HCT116 (cell line): Measurements from ENCODE around the gene ADAM10. TPM values are rescaled to one million over a fixed set of nuclear protein-coding genes. Genes with fewer than 3 reads are reported as not detected.

Experiments
- ATAC-seq: fragments of 200-7000 bp; cut with Tn5 transposase; 2 replicates; pipeline ENCODE4 v1.9.1; 2020; ENCODE audit warnings: mild to moderate bottlenecking, moderate library complexity
- BruUV-seq: library from RNA; stranded (reverse); fragments of 400-500 nt; replicated peaks from 2 replicates; lab custom pipeline; 2021; lab: Mats Ljungman, UMichigan
- CTCF ChIA-PET: fragments of 300-600 bp; sonication (Branson Sonifier 250); formaldehyde crosslinking; loops from one replicate; lab custom pipeline; 2021; ENCODE audit warnings: antibody characterized with exemption; lab: Charles Lee
- POLR2A ChIA-PET: fragments of 300-600, 350-600 bp; sonication (Branson Sonifier 250); formaldehyde crosslinking; loops from one replicate; lab custom pipeline; 2021; ENCODE audit warnings: antibody characterized with exemption; lab: Charles Lee
- RAD21 ChIA-PET, 2 experiments: fragments of 300-600 bp; sonication (Branson Sonifier 250); formaldehyde crosslinking; loops; one replicate each; lab custom pipeline; 2023; ENCODE audit warnings: low total read pairs in 2 of 2; ENCODE audit not compliant: uncharacterized antibody in 2 of 2, unreplicated experiment in 2 of 2, low non-redundant PET in 1 of 2; lab: Charles Lee
- DNase-seq: peaks from one replicate; pipeline ENCODE4 v3.0.0-alpha.2; 2010; ENCODE audit warnings: low read depth, low spot score
- H2AFZ ChIP-seq: fragments of 200-600 bp; shearing (Covaris generic), sonication (generic); 2 replicates; pipeline ENCODE4 v1.6.1; 2017; ENCODE audit warnings: low read depth, mixed run types, mixed read lengths, antibody characterized with exemption, low read length; ENCODE audit not compliant: poor library complexity, severe bottlenecking
- H3K27ac ChIP-seq: 2 replicates; pipeline ENCODE4 v1.5.1; 2012; ENCODE audit warnings: low read depth, low read length
- H3K27me3 ChIP-seq: fragments of 200-600 bp; sonication (generic); 2 replicates; pipeline ENCODE4 v1.6.1; 2016; ENCODE audit warnings: mixed run types, low read length, mixed read lengths; ENCODE audit not compliant: insufficient read depth
- H3K36me3 ChIP-seq, 2 experiments: fragments of 200-500 bp in 1 of 2; fragments of 200-600 bp in 1 of 2; sonication (Bioruptor generic) in 1 of 2; sonication (generic) in 1 of 2; 2 replicates each; pipeline versions ENCODE4 v1.5.1 to v1.6.1; 2014 to 2016; ENCODE audit warnings: low read length in 2 of 2, inconsistent platforms in 1 of 2, mixed read lengths in 1 of 2, mixed run types in 1 of 2; ENCODE audit not compliant: insufficient read depth in 2 of 2, control insufficient read depth in 1 of 2
- H3K4me1 ChIP-seq, 2 experiments: fragments of 200-600 bp in 1 of 2; sonication (generic) in 1 of 2; 2 replicates each; pipeline versions ENCODE4 v1.5.1 to v1.6.1; 2012 to 2017; ENCODE audit warnings: low read length in 2 of 2, inconsistent platforms in 1 of 2, mild to moderate bottlenecking in 1 of 2, mixed read lengths in 1 of 2, mixed run types in 1 of 2, moderate library complexity in 1 of 2; ENCODE audit not compliant: insufficient read depth in 2 of 2, control insufficient read depth in 1 of 2
- H3K4me2 ChIP-seq: fragments of 200-600 bp; sonication (generic); 2 replicates; pipeline ENCODE4 v1.6.1; 2017; ENCODE audit warnings: mixed run types, low read length, mixed read lengths
- H3K4me3 ChIP-seq, 2 experiments: fragments of 200-600 bp in 1 of 2; sonication (generic) in 1 of 2; replicated peaks in 1 of 2; 2 replicates each; pipeline ENCODE4 v1.5.1; 2011 to 2016; ENCODE audit warnings: low read length in 2 of 2, control low read depth in 1 of 2, low read depth in 1 of 2, mild to moderate bottlenecking in 1 of 2, mixed read lengths in 1 of 2, mixed run types in 1 of 2
- H3K79me2 ChIP-seq: fragments of 200-600 bp; sonication (generic); 2 replicates; pipeline ENCODE4 v1.6.1; 2017; ENCODE audit warnings: mild to moderate bottlenecking, mixed run types, low read length, moderate library complexity, mixed read lengths; ENCODE audit not compliant: insufficient read depth
- H3K9ac ChIP-seq: fragments of 200-600 bp; sonication (generic); 2 replicates; pipeline ENCODE4 v1.6.1; 2016; ENCODE audit warnings: low read length, mixed read lengths
- H3K9me2 ChIP-seq: fragments of 200-600 bp; sonication (generic), shearing (Covaris generic); 2 replicates; pipeline ENCODE4 v1.6.1; 2017; ENCODE audit warnings: mixed run types, mild to moderate bottlenecking, moderate library complexity; ENCODE audit not compliant: insufficient read depth
- H3K9me3 ChIP-seq, 2 experiments: fragments of 200-500 bp in 1 of 2; fragments of 200-600 bp in 1 of 2; sonication (Bioruptor generic) in 1 of 2; sonication (generic) in 1 of 2; 2 replicates each; pipeline ENCODE4 v1.6.1; 2014 to 2017; ENCODE audit warnings: low read length in 2 of 2, mixed read lengths in 2 of 2, inconsistent platforms in 1 of 2, low read depth in 1 of 2, mild to moderate bottlenecking in 1 of 2, mixed run types in 1 of 2, moderate library complexity in 1 of 2; ENCODE audit not compliant: control insufficient read depth in 1 of 2, insufficient read depth in 1 of 2
- H4K20me1 ChIP-seq: fragments of 200-600 bp; sonication (generic), shearing (Covaris generic); 2 replicates; pipeline ENCODE4 v1.6.1; 2017; ENCODE audit warnings: mixed run types, mild to moderate bottlenecking, moderate library complexity; ENCODE audit not compliant: insufficient read depth
- CBX3 ChIP-seq: IDR thresholded peaks from 2 replicates; pipeline ENCODE4 v1.6.1; 2012; ENCODE audit warnings: low read depth
- ELF1 ChIP-seq: IDR thresholded peaks from 2 replicates; pipeline ENCODE4 v1.6.1; 2012; ENCODE audit warnings: low read depth, borderline replicate concordance
- EZH2 ChIP-seq: fragments of 200-600 bp; sonication (generic); IDR thresholded peaks from 2 replicates; pipeline ENCODE4 v1.6.1; 2017; ENCODE audit warnings: antibody characterized with exemption, mixed run types
- FOSL1 ChIP-seq: IDR thresholded peaks from 2 replicates; pipeline ENCODE4 v1.6.1; 2012; ENCODE audit warnings: low read depth
- JUND ChIP-seq: IDR thresholded peaks from 2 replicates; pipeline ENCODE4 v1.6.1; 2012
- POLR2AphosphoS5 ChIP-seq: IDR thresholded peaks from 2 replicates; pipeline ENCODE4 v1.6.1; 2011; ENCODE audit warnings: mild to moderate bottlenecking, low read depth, low read length, moderate library complexity
- RAD21 ChIP-seq: IDR thresholded peaks from 2 replicates; pipeline ENCODE4 v1.6.1; 2012; ENCODE audit warnings: low read depth, mild to moderate bottlenecking
- SRF ChIP-seq: IDR thresholded peaks from 2 replicates; pipeline ENCODE4 v1.6.1; 2012; ENCODE audit warnings: low read depth
- TCF7L2 ChIP-seq: IDR thresholded peaks from 2 replicates; pipeline ENCODE4 v1.7.0; 2011; ENCODE audit warnings: borderline replicate concordance, inconsistent platforms; ENCODE audit not compliant: insufficient read depth, insufficient read length; ENCODE audit errors: extremely low read depth
- YY1 ChIP-seq: IDR thresholded peaks from 2 replicates; pipeline ENCODE4 v1.6.1; 2011; ENCODE audit warnings: low read length, low read depth, moderate library complexity, mild to moderate bottlenecking; ENCODE audit not compliant: insufficient replicate concordance; ENCODE audit errors: extremely low read depth
- ZFX ChIP-seq: fragments of 450-650 bp; IDR thresholded peaks from 2 replicates; pipeline ENCODE4 v1.6.1; 2017
- intact Hi-C: fragments of 100-400 bp; cut with micrococcal nuclease; formaldehyde crosslinking; loops from 2 replicates; pipeline ENCODE4 v1.10.0; 2022
- total RNA-seq: library from RNA; stranded (reverse); gene quantifications from one replicate; pipeline ENCODE4 v1.2.1, GENCODE V29; 2021; ENCODE audit not compliant: unreplicated experiment
- TF ChIP-seq, protein P1 (sequence below): IDR thresholded peaks from 2 replicates; pipeline ENCODE4 v1.6.1; 2012; ENCODE audit warnings: low read depth
- TF ChIP-seq, protein P2 (sequence below), 3 experiments: fragments of 200-600 bp in 1 of 3; sonication (generic) in 1 of 3; IDR thresholded peaks in 2 of 3; conservative IDR thresholded peaks in 1 of 3; 2 replicates each; pipeline ENCODE4 v1.5.1; 2012 to 2017; ENCODE audit warnings: low read depth in 2 of 3, low read length in 2 of 3, antibody characterized with exemption in 1 of 3, borderline replicate concordance in 1 of 3, control low read depth in 1 of 3, mild to moderate bottlenecking in 1 of 3, mixed read lengths in 1 of 3, mixed run types in 1 of 3, moderate library complexity in 1 of 3; ENCODE audit not compliant: insufficient read depth in 1 of 3
- TF ChIP-seq, protein P3 (sequence below): IDR thresholded peaks from 2 replicates; pipeline ENCODE4 v1.6.1; 2012
- TF ChIP-seq, protein P4 (sequence below): IDR thresholded peaks from 2 replicates; pipeline ENCODE4 v1.6.1; 2012
- TF ChIP-seq, protein P5 (sequence below): IDR thresholded peaks from 2 replicates; pipeline ENCODE4 v1.6.1; 2011; ENCODE audit warnings: mild to moderate bottlenecking, low read length, moderate library complexity; ENCODE audit not compliant: insufficient replicate concordance; ENCODE audit errors: extremely low read depth

ADAM10 gene
- total RNA-seq, 1 experiment from 2014 or later = 158 TPM

DNA sequence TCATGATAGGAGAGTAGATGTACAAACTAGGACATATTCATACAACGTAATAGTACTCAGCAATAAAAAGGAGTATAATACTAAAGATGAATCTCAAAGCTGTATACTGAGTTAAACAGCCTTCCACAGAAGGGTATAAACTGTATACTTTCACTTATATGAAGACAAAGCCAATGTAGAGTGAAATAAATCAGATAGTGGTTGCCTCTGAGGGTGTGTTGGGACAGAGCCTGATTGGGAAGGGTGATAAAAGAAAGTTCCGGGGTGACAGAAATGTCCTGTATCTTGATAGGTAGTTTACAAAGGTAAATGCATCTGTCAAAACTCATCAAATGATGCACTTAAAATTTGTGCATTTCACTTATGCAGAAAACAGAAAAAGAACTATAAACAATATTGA is 122.5 kb downstream of the ADAM10 start:
- Histone ChIP-seq H3K9me3 (no peaks in the 10 kb centered on the region), H3K9ac (no peak overlapping the region), H2AFZ (no peak overlapping the region), H3K27me3 (no peaks in the 10 kb centered on the region), H4K20me1 (no peaks in the 10 kb centered on the region), H3K36me3 (no peaks in the 10 kb centered on the region), H3K79me2 (no peaks in the 10 kb centered on the region), H3K27ac (no peak overlapping the region), H3K4me1 (no peaks in the 10 kb centered on the region), H3K4me2 (no peak overlapping the region), H3K9me2 (no peaks in the 10 kb centered on the region), H3K4me3 (no peak overlapping the region)
- ChIA-PET POLR2A (no interaction called here), RAD21 (no interaction called here), CTCF (no interaction called here)
- intact Hi-C loops = no loop called here
- DNase-seq (no peak), ATAC-seq (no peak)
- TF ChIP-seq FOSL1 (no peak), ZFX (no peak), CBX3 (no peak), SRF (no peak), TCF7L2 (no peak), JUND (no peak), YY1 (no peak), RAD21 (no peak), ELF1 (no peak), EZH2 (no peak), POLR2AphosphoS5 (no peak)
- TF ChIP-seq, protein P1, sequence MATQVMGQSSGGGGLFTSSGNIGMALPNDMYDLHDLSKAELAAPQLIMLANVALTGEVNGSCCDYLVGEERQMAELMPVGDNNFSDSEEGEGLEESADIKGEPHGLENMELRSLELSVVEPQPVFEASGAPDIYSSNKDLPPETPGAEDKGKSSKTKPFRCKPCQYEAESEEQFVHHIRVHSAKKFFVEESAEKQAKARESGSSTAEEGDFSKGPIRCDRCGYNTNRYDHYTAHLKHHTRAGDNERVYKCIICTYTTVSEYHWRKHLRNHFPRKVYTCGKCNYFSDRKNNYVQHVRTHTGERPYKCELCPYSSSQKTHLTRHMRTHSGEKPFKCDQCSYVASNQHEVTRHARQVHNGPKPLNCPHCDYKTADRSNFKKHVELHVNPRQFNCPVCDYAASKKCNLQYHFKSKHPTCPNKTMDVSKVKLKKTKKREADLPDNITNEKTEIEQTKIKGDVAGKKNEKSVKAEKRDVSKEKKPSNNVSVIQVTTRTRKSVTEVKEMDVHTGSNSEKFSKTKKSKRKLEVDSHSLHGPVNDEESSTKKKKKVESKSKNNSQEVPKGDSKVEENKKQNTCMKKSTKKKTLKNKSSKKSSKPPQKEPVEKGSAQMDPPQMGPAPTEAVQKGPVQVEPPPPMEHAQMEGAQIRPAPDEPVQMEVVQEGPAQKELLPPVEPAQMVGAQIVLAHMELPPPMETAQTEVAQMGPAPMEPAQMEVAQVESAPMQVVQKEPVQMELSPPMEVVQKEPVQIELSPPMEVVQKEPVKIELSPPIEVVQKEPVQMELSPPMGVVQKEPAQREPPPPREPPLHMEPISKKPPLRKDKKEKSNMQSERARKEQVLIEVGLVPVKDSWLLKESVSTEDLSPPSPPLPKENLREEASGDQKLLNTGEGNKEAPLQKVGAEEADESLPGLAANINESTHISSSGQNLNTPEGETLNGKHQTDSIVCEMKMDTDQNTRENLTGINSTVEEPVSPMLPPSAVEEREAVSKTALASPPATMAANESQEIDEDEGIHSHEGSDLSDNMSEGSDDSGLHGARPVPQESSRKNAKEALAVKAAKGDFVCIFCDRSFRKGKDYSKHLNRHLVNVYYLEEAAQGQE = no peak
- TF ChIP-seq, protein P2, sequence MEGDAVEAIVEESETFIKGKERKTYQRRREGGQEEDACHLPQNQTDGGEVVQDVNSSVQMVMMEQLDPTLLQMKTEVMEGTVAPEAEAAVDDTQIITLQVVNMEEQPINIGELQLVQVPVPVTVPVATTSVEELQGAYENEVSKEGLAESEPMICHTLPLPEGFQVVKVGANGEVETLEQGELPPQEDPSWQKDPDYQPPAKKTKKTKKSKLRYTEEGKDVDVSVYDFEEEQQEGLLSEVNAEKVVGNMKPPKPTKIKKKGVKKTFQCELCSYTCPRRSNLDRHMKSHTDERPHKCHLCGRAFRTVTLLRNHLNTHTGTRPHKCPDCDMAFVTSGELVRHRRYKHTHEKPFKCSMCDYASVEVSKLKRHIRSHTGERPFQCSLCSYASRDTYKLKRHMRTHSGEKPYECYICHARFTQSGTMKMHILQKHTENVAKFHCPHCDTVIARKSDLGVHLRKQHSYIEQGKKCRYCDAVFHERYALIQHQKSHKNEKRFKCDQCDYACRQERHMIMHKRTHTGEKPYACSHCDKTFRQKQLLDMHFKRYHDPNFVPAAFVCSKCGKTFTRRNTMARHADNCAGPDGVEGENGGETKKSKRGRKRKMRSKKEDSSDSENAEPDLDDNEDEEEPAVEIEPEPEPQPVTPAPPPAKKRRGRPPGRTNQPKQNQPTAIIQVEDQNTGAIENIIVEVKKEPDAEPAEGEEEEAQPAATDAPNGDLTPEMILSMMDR (IDR thresholded peaks at IDR 0.05 in 2 of 3, conservative IDR thresholded peaks at IDR 0.05 in 1 of 3; ENCODE audit: borderline replicate concordance in 1 of 3, insufficient read depth in 1 of 3, low read depth in 2 of 3, low read length in 2 of 3) = no peak
- TF ChIP-seq, protein P3, sequence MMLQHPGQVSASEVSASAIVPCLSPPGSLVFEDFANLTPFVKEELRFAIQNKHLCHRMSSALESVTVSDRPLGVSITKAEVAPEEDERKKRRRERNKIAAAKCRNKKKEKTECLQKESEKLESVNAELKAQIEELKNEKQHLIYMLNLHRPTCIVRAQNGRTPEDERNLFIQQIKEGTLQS = no peak
- TF ChIP-seq, protein P4, sequence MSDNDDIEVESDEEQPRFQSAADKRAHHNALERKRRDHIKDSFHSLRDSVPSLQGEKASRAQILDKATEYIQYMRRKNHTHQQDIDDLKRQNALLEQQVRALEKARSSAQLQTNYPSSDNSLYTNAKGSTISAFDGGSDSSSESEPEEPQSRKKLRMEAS = no peak
- TF ChIP-seq, protein P5, sequence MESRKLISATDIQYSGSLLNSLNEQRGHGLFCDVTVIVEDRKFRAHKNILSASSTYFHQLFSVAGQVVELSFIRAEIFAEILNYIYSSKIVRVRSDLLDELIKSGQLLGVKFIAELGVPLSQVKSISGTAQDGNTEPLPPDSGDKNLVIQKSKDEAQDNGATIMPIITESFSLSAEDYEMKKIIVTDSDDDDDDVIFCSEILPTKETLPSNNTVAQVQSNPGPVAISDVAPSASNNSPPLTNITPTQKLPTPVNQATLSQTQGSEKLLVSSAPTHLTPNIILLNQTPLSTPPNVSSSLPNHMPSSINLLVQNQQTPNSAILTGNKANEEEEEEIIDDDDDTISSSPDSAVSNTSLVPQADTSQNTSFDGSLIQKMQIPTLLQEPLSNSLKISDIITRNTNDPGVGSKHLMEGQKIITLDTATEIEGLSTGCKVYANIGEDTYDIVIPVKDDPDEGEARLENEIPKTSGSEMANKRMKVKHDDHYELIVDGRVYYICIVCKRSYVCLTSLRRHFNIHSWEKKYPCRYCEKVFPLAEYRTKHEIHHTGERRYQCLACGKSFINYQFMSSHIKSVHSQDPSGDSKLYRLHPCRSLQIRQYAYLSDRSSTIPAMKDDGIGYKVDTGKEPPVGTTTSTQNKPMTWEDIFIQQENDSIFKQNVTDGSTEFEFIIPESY = no peak
- BruUV-seq = no TSS peak
